Measurements from ENCODE around the gene C6orf141. TPM values are rescaled to one million over a fixed set of nuclear protein-coding genes. Genes with fewer than 3 reads are reported as not detected.

C6orf141 gene
- total RNA-seq, 1 experiment from 2014 or later, result 31.6 TPM

DNA sequence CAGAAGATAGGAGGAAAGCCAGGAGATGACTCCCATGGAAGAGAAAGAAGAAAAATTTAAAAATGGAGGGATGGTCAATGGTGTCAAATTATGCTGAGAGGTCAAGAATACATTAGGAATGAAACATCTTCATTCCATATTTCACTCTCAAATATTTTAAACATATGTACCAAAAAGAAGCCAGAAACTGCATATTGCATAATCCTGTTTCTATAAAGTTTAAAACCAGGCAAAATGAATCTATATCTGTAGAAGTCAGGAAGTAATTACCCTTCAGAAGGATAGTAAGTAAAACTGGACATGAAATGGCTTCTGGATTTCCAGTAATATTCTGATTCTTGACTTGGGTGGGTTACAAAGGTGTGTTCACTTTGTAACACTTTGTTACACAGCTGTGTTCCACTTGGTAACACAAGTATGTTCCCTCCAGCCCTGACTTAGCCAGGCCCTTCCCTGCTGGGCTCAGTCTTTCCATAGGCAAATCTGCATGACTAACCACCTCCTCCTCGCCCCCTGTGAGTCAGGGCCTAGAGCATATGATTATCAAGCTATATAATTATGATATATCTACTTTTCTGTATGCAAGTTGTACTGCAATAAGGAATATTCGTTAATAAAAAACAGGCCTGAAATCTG, 20.2 kb upstream of the C6orf141 start (continued):
- no peak for TF ChIP-seq ZNF274 (IDR thresholded peaks at IDR 0.05; ENCODE audit: low read depth, low read length)
- TF ChIP-seq SP1 (IDR thresholded peaks at IDR 0.05; ENCODE audit: low read depth), result no peak
- no peak for TF ChIP-seq EGR1 (IDR thresholded peaks at IDR 0.05; ENCODE audit: low read depth)

DNA sequence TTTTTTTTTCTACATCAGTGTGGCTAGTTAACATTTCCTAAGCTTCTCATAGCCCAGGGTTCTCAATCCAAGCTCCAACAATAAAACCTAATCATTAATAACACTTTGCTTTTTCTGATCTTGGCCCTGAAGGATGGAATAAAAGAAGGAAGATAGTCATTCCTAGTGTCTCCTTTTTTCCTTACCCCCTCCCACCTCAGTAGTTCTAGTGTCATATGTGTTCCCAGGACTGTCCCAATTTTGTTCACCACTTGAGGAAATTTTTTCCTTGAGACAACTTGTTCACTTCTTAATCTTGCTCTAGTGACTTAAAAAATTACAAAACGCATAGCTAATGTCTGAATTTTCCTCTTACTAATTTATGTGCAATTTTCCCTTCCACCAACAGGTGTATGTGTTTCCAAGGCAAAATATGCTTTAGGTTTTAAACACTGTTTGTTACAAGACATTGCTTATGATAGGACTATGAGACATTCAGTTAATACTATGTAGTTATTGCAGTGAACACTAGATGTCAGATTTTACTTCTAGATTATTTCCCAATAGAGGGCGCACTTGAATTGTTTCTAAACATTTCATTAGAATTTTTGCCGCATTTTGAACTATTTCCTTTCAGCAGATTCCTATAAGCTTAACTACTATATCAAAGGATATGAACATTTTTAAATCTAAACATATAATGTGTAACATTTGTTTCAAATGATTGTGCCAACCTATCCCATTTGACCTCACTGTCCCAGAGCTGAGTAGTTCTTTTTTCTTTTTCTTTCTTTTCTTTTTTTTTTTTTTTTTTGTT, 18.5 kb upstream of the C6orf141 start:
- H3K4me2 ChIP-seq (ENCODE audit: low read length), result peak overlapping the region; percentile 54
- no peak overlapping the region for H3K9ac ChIP-seq (ENCODE audit: low read length)
- H3K79me2 ChIP-seq (ENCODE audit: insufficient read depth, low read length), result no peaks in the 10 kb centered on the region
- no peaks in the 10 kb centered on the region for H3K27me3 ChIP-seq (ENCODE audit: insufficient read depth, low read length)
- H3K9me2 ChIP-seq (ENCODE audit: insufficient read depth), result no peaks in the 10 kb centered on the region
- TF ChIP-seq SRF (IDR thresholded peaks at IDR 0.05; ENCODE audit: low read depth) (peak; percentile 52; the same call in 1 of the 2 replicates), CEBPB (IDR thresholded peaks at IDR 0.05; ENCODE audit: low read depth) (no peak; the same call in 1 of the 2 replicates), RAD21 (IDR thresholded peaks at IDR 0.05; ENCODE audit: low read depth) (peak; percentile 89), SP1 (IDR thresholded peaks at IDR 0.05; ENCODE audit: low read depth) (peak; percentile 33; the same call in 1 of the 2 replicates), EZH2phosphoT487 (IDR thresholded peaks at IDR 0.05; ENCODE audit: borderline replicate concordance) (no peak), JUND (IDR thresholded peaks at IDR 0.05) (no peak), CBX3 (IDR thresholded peaks at IDR 0.05; ENCODE audit: low read depth) (peak; percentile 82)
- TF ChIP-seq, protein P1, sequence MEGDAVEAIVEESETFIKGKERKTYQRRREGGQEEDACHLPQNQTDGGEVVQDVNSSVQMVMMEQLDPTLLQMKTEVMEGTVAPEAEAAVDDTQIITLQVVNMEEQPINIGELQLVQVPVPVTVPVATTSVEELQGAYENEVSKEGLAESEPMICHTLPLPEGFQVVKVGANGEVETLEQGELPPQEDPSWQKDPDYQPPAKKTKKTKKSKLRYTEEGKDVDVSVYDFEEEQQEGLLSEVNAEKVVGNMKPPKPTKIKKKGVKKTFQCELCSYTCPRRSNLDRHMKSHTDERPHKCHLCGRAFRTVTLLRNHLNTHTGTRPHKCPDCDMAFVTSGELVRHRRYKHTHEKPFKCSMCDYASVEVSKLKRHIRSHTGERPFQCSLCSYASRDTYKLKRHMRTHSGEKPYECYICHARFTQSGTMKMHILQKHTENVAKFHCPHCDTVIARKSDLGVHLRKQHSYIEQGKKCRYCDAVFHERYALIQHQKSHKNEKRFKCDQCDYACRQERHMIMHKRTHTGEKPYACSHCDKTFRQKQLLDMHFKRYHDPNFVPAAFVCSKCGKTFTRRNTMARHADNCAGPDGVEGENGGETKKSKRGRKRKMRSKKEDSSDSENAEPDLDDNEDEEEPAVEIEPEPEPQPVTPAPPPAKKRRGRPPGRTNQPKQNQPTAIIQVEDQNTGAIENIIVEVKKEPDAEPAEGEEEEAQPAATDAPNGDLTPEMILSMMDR (IDR thresholded peaks at IDR 0.05 in 2 of 3, conservative IDR thresholded peaks at IDR 0.05 in 1 of 3; ENCODE audit: borderline replicate concordance in 1 of 3, insufficient read depth in 1 of 3, low read depth in 2 of 3, low read length in 2 of 3), result peak; percentile 68 to 100 (median 98)
- H3K9me3 ChIP-seq (ENCODE audit: control insufficient read depth in 1 of 2, insufficient read depth in 1 of 2, low read depth in 1 of 2, low read length in 2 of 2), result no peaks in the 10 kb centered on the region
- H2AFZ ChIP-seq (ENCODE audit: low read depth, low read length, poor library complexity, severe bottlenecking), result peak overlapping the region; percentile 74
- no peak overlapping the region for H3K27ac ChIP-seq (ENCODE audit: low read depth, low read length)
- H3K4me3 ChIP-seq (replicated peaks in 1 of 2; ENCODE audit: low read depth in 1 of 2, low read length in 2 of 2), result peak overlapping the region; percentile 22 to 40
- peaks cover 0 to 6% of the 10 kb centered on the region in 2 experiments; a peak in 2 of 4 replicates for H3K4me1 ChIP-seq (ENCODE audit: control insufficient read depth in 1 of 2, insufficient read depth in 2 of 2, low read length in 2 of 2)
- BruUV-seq (replicated peaks), result no TSS peak
- no peaks in the 10 kb centered on the region for H4K20me1 ChIP-seq (ENCODE audit: insufficient read depth)
- intact Hi-C loops (cut with micrococcal nuclease), result loop anchor here (1.0 to 5.0 kb wide), 4 partner anchors 75 to 499 kb away; no protein-coding TSS in a partner anchor
- ATAC-seq (peak; percentile 97), DNase-seq (ENCODE audit: low read depth, low spot score) (peak; percentile 82)
- CTCF ChIA-PET, result interaction anchor here (0.6 to 2.0 kb wide), 31 partner anchors 8 to 1744 kb away, joined by 3 to 59 read pairs (median 4); partner anchors contain the start of gene C6orf141
- POLR2A ChIA-PET, result interaction anchor here (0.8 to 1.2 kb wide), 5 partner anchors 10 to 75 kb away, joined by 3 to 6 read pairs (median 4); partner anchors contain the start of gene C6orf141
- RAD21 ChIA-PET (ENCODE audit: low non-redundant PET in 1 of 2, low total read pairs in 2 of 2, uncharacterized antibody in 2 of 2, unreplicated experiment in 2 of 2), result interaction anchor here (0.9 to 1.3 kb wide), 4 partner anchors 91 to 318 kb away, joined by 3 to 8 read pairs (median 4); no protein-coding TSS in a partner anchor
- H3K36me3 ChIP-seq (ENCODE audit: control insufficient read depth in 1 of 2, insufficient read depth in 2 of 2, low read length in 2 of 2), result no peaks in the 10 kb centered on the region

Measured in HCT116 (cell line).